HCT116 (cell line): ENCODE measurements around the gene CFAP61. TPM values are rescaled to one million over a fixed set of nuclear protein-coding genes. Genes with fewer than 3 reads are reported as not detected.

Source experiments
- ATAC-seq: fragments of 200-7000 bp; cut with Tn5 transposase; 2 replicates; pipeline ENCODE4 v1.9.1; 2020; ENCODE audit warnings: mild to moderate bottlenecking, moderate library complexity
- BruUV-seq: library from RNA; stranded (reverse); fragments of 400-500 nt; replicated peaks from 2 replicates; lab custom pipeline; 2021; lab: Mats Ljungman, UMichigan
- CTCF ChIA-PET: fragments of 300-600 bp; sonication (Branson Sonifier 250); formaldehyde crosslinking; loops from one replicate; lab custom pipeline; 2021; ENCODE audit warnings: antibody characterized with exemption; lab: Charles Lee
- POLR2A ChIA-PET: fragments of 300-600, 350-600 bp; sonication (Branson Sonifier 250); formaldehyde crosslinking; loops from one replicate; lab custom pipeline; 2021; ENCODE audit warnings: antibody characterized with exemption; lab: Charles Lee
- RAD21 ChIA-PET, 2 experiments: fragments of 300-600 bp; sonication (Branson Sonifier 250); formaldehyde crosslinking; loops; one replicate each; lab custom pipeline; 2023; ENCODE audit warnings: low total read pairs in 2 of 2; ENCODE audit not compliant: uncharacterized antibody in 2 of 2, unreplicated experiment in 2 of 2, low non-redundant PET in 1 of 2; lab: Charles Lee
- DNase-seq: peaks from one replicate; pipeline ENCODE4 v3.0.0-alpha.2; 2010; ENCODE audit warnings: low read depth, low spot score
- H2AFZ ChIP-seq: fragments of 200-600 bp; shearing (Covaris generic), sonication (generic); 2 replicates; pipeline ENCODE4 v1.6.1; 2017; ENCODE audit warnings: low read depth, mixed run types, mixed read lengths, antibody characterized with exemption, low read length; ENCODE audit not compliant: poor library complexity, severe bottlenecking
- H3K27ac ChIP-seq: 2 replicates; pipeline ENCODE4 v1.5.1; 2012; ENCODE audit warnings: low read depth, low read length
- H3K27me3 ChIP-seq: fragments of 200-600 bp; sonication (generic); 2 replicates; pipeline ENCODE4 v1.6.1; 2016; ENCODE audit warnings: mixed run types, low read length, mixed read lengths; ENCODE audit not compliant: insufficient read depth
- H3K36me3 ChIP-seq, 2 experiments: fragments of 200-500 bp in 1 of 2; fragments of 200-600 bp in 1 of 2; sonication (Bioruptor generic) in 1 of 2; sonication (generic) in 1 of 2; 2 replicates each; pipeline versions ENCODE4 v1.5.1 to v1.6.1; 2014 to 2016; ENCODE audit warnings: low read length in 2 of 2, inconsistent platforms in 1 of 2, mixed read lengths in 1 of 2, mixed run types in 1 of 2; ENCODE audit not compliant: insufficient read depth in 2 of 2, control insufficient read depth in 1 of 2
- H3K4me1 ChIP-seq, 2 experiments: fragments of 200-600 bp in 1 of 2; sonication (generic) in 1 of 2; 2 replicates each; pipeline versions ENCODE4 v1.5.1 to v1.6.1; 2012 to 2017; ENCODE audit warnings: low read length in 2 of 2, inconsistent platforms in 1 of 2, mild to moderate bottlenecking in 1 of 2, mixed read lengths in 1 of 2, mixed run types in 1 of 2, moderate library complexity in 1 of 2; ENCODE audit not compliant: insufficient read depth in 2 of 2, control insufficient read depth in 1 of 2
- H3K4me2 ChIP-seq: fragments of 200-600 bp; sonication (generic); 2 replicates; pipeline ENCODE4 v1.6.1; 2017; ENCODE audit warnings: mixed run types, low read length, mixed read lengths
- H3K4me3 ChIP-seq, 2 experiments: fragments of 200-600 bp in 1 of 2; sonication (generic) in 1 of 2; replicated peaks in 1 of 2; 2 replicates each; pipeline ENCODE4 v1.5.1; 2011 to 2016; ENCODE audit warnings: low read length in 2 of 2, control low read depth in 1 of 2, low read depth in 1 of 2, mild to moderate bottlenecking in 1 of 2, mixed read lengths in 1 of 2, mixed run types in 1 of 2
- H3K79me2 ChIP-seq: fragments of 200-600 bp; sonication (generic); 2 replicates; pipeline ENCODE4 v1.6.1; 2017; ENCODE audit warnings: mild to moderate bottlenecking, mixed run types, low read length, moderate library complexity, mixed read lengths; ENCODE audit not compliant: insufficient read depth
- H3K9ac ChIP-seq: fragments of 200-600 bp; sonication (generic); 2 replicates; pipeline ENCODE4 v1.6.1; 2016; ENCODE audit warnings: low read length, mixed read lengths
- H3K9me2 ChIP-seq: fragments of 200-600 bp; sonication (generic), shearing (Covaris generic); 2 replicates; pipeline ENCODE4 v1.6.1; 2017; ENCODE audit warnings: mixed run types, mild to moderate bottlenecking, moderate library complexity; ENCODE audit not compliant: insufficient read depth
- H3K9me3 ChIP-seq, 2 experiments: fragments of 200-500 bp in 1 of 2; fragments of 200-600 bp in 1 of 2; sonication (Bioruptor generic) in 1 of 2; sonication (generic) in 1 of 2; 2 replicates each; pipeline ENCODE4 v1.6.1; 2014 to 2017; ENCODE audit warnings: low read length in 2 of 2, mixed read lengths in 2 of 2, inconsistent platforms in 1 of 2, low read depth in 1 of 2, mild to moderate bottlenecking in 1 of 2, mixed run types in 1 of 2, moderate library complexity in 1 of 2; ENCODE audit not compliant: control insufficient read depth in 1 of 2, insufficient read depth in 1 of 2
- H4K20me1 ChIP-seq: fragments of 200-600 bp; sonication (generic), shearing (Covaris generic); 2 replicates; pipeline ENCODE4 v1.6.1; 2017; ENCODE audit warnings: mixed run types, mild to moderate bottlenecking, moderate library complexity; ENCODE audit not compliant: insufficient read depth
- CEBPB ChIP-seq: IDR thresholded peaks from 2 replicates; pipeline ENCODE4 v1.6.1; 2012; ENCODE audit warnings: low read depth
- EGR1 ChIP-seq: IDR thresholded peaks from 2 replicates; pipeline ENCODE4 v1.6.1; 2012; ENCODE audit warnings: low read depth
- ELF1 ChIP-seq: IDR thresholded peaks from 2 replicates; pipeline ENCODE4 v1.6.1; 2012; ENCODE audit warnings: low read depth, borderline replicate concordance
- EZH2 ChIP-seq: fragments of 200-600 bp; sonication (generic); IDR thresholded peaks from 2 replicates; pipeline ENCODE4 v1.6.1; 2017; ENCODE audit warnings: antibody characterized with exemption, mixed run types
- FOSL1 ChIP-seq: IDR thresholded peaks from 2 replicates; pipeline ENCODE4 v1.6.1; 2012; ENCODE audit warnings: low read depth
- JUND ChIP-seq: IDR thresholded peaks from 2 replicates; pipeline ENCODE4 v1.6.1; 2012
- POLR2A ChIP-seq: IDR thresholded peaks from 2 replicates; pipeline ENCODE4 v1.7.0; 2011; ENCODE audit warnings: borderline replicate concordance; ENCODE audit not compliant: insufficient read depth, insufficient read length; ENCODE audit errors: extremely low read depth
- RAD21 ChIP-seq: IDR thresholded peaks from 2 replicates; pipeline ENCODE4 v1.6.1; 2012; ENCODE audit warnings: low read depth, mild to moderate bottlenecking
- SIN3A ChIP-seq: IDR thresholded peaks from 2 replicates; pipeline ENCODE4 v1.6.1; 2012; ENCODE audit warnings: low read depth
- SP1 ChIP-seq: IDR thresholded peaks from 2 replicates; pipeline ENCODE4 v1.6.1; 2012; ENCODE audit warnings: low read depth
- TCF7L2 ChIP-seq: IDR thresholded peaks from 2 replicates; pipeline ENCODE4 v1.7.0; 2011; ENCODE audit warnings: borderline replicate concordance, inconsistent platforms; ENCODE audit not compliant: insufficient read depth, insufficient read length; ENCODE audit errors: extremely low read depth
- YY1 ChIP-seq: IDR thresholded peaks from 2 replicates; pipeline ENCODE4 v1.6.1; 2011; ENCODE audit warnings: low read length, low read depth, moderate library complexity, mild to moderate bottlenecking; ENCODE audit not compliant: insufficient replicate concordance; ENCODE audit errors: extremely low read depth
- ZFX ChIP-seq: fragments of 450-650 bp; IDR thresholded peaks from 2 replicates; pipeline ENCODE4 v1.6.1; 2017
- ZNF274 ChIP-seq: fragments of 200-500 bp; sonication (Bioruptor generic); IDR thresholded peaks from 2 replicates; pipeline ENCODE4 v1.6.1; 2014; ENCODE audit warnings: mild to moderate bottlenecking, low read depth, low read length, inconsistent platforms
- intact Hi-C: fragments of 100-400 bp; cut with micrococcal nuclease; formaldehyde crosslinking; loops from 2 replicates; pipeline ENCODE4 v1.10.0; 2022
- total RNA-seq: library from RNA; stranded (reverse); gene quantifications from one replicate; pipeline ENCODE4 v1.2.1, GENCODE V29; 2021; ENCODE audit not compliant: unreplicated experiment
- TF ChIP-seq, protein P1 (sequence below), 3 experiments: fragments of 200-600 bp in 1 of 3; sonication (generic) in 1 of 3; IDR thresholded peaks in 2 of 3; conservative IDR thresholded peaks in 1 of 3; 2 replicates each; pipeline ENCODE4 v1.5.1; 2012 to 2017; ENCODE audit warnings: low read depth in 2 of 3, low read length in 2 of 3, antibody characterized with exemption in 1 of 3, borderline replicate concordance in 1 of 3, control low read depth in 1 of 3, mild to moderate bottlenecking in 1 of 3, mixed read lengths in 1 of 3, mixed run types in 1 of 3, moderate library complexity in 1 of 3; ENCODE audit not compliant: insufficient read depth in 1 of 3
- TF ChIP-seq, protein P2 (sequence below): IDR thresholded peaks from 2 replicates; pipeline ENCODE4 v1.6.1; 2012

CFAP61 gene
- total RNA-seq, 1 experiment from 2014 or later = 1.7 TPM

DNA sequence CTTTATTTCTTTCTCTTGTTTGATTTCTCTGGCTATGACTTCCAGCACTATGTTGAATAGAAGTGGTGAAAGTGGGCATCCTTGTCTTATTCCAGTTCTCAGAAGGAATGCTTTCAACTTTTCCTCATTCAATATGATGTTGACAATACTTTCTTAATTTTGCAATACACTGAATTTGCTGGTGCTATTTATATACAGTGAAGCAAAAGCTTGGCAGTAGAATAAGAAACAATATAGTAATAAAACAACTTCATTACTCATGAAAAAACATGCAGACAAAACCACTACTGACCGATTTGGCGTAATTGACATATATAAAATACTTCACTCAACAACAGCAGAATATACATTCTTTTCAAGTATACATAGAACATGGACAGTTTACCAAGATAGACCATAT is 96.4 kb downstream of the CFAP61 start (continued):
- TF ChIP-seq, protein P1, sequence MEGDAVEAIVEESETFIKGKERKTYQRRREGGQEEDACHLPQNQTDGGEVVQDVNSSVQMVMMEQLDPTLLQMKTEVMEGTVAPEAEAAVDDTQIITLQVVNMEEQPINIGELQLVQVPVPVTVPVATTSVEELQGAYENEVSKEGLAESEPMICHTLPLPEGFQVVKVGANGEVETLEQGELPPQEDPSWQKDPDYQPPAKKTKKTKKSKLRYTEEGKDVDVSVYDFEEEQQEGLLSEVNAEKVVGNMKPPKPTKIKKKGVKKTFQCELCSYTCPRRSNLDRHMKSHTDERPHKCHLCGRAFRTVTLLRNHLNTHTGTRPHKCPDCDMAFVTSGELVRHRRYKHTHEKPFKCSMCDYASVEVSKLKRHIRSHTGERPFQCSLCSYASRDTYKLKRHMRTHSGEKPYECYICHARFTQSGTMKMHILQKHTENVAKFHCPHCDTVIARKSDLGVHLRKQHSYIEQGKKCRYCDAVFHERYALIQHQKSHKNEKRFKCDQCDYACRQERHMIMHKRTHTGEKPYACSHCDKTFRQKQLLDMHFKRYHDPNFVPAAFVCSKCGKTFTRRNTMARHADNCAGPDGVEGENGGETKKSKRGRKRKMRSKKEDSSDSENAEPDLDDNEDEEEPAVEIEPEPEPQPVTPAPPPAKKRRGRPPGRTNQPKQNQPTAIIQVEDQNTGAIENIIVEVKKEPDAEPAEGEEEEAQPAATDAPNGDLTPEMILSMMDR (IDR thresholded peaks at IDR 0.05 in 2 of 3, conservative IDR thresholded peaks at IDR 0.05 in 1 of 3; ENCODE audit: borderline replicate concordance in 1 of 3, insufficient read depth in 1 of 3, low read depth in 2 of 3, low read length in 2 of 3) = no peak
- TF ChIP-seq EGR1 (no peak), FOSL1 (no peak), ZFX (no peak)

DNA sequence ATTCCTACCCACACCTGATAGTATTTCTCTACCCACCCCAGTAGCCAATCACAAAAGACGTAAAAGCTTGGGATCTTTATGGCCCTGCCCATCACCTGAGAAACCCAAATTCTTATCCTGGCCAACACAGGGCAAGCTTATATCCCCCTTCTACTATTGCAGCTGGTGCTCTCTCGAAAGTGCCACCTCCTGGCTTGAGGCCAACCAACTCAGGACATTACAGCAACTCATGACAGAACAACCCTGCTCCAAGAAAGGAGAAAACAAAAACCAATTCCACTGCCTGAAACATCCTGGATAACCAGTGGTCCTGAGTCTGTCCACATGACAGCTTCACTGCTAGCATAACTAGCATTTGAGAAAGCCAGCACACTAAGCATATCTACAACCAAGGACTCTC is 97.9 kb downstream of the CFAP61 start:
- no peak overlapping the region for H3K4me3 ChIP-seq
- DNase-seq = no peak
- peaks cover 7% of the 10 kb centered on the region; the same call in 1 of the 2 replicates for H3K27me3 ChIP-seq
- H3K4me1 ChIP-seq = no peaks in the 10 kb centered on the region
- H3K9me2 ChIP-seq = no peaks in the 10 kb centered on the region
- no peak overlapping the region for H3K27ac ChIP-seq
- no peaks in the 10 kb centered on the region for H3K79me2 ChIP-seq
- ATAC-seq = no peak
- ChIA-PET CTCF (no interaction called here), POLR2A (no interaction called here), RAD21 (no interaction called here)
- H3K4me2 ChIP-seq = no peak overlapping the region
- no peaks in the 10 kb centered on the region for H4K20me1 ChIP-seq
- no peak overlapping the region for H3K9ac ChIP-seq
- H3K36me3 ChIP-seq = no peaks in the 10 kb centered on the region
- BruUV-seq = no TSS peak
- intact Hi-C loops = no loop called here
- TF ChIP-seq CEBPB (no peak), SP1 (no peak), RAD21 (no peak), TCF7L2 (no peak), POLR2A (no peak), ZNF274 (no peak), ELF1 (no peak), JUND (no peak), EZH2 (no peak), SIN3A (no peak), YY1 (no peak)
- TF ChIP-seq, protein P2, sequence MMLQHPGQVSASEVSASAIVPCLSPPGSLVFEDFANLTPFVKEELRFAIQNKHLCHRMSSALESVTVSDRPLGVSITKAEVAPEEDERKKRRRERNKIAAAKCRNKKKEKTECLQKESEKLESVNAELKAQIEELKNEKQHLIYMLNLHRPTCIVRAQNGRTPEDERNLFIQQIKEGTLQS = no peak
- no peak overlapping the region for H2AFZ ChIP-seq
- H3K9me3 ChIP-seq = no peaks in the 10 kb centered on the region
